Naive thymus-derived CD4-positive, alpha-beta T cell (primary cell): Measurements from ENCODE around the gene MOAP1. TPM values are rescaled to one million over a fixed set of nuclear protein-coding genes. Genes with fewer than 3 reads are reported as not detected.
"Not testable (repeated sequence)": the region's sequence is repeated elsewhere in the genome, so short reads cannot be mapped to it uniquely, and the experiment has no call there.

Source experiments
- ATAC-seq: fragments of 150-1000 bp; cut with Tn5 transposase; 2 replicates; pipeline ENCODE4 v1.10.0; 2021; ENCODE audit warnings: mild to moderate bottlenecking, moderate library complexity
- CTCF ChIA-PET: fragments of 350-600 bp; sonication (Branson Sonifier 250); formaldehyde crosslinking; loops from one replicate; lab custom pipeline; 2021; ENCODE audit warnings: antibody characterized with exemption; lab: Charles Lee
- POLR2A ChIA-PET: fragments of 350-600 bp; sonication (Branson Sonifier 250); formaldehyde crosslinking; loops from one replicate; lab custom pipeline; 2021; ENCODE audit warnings: antibody characterized with exemption, inconsistent platforms; lab: Charles Lee
- DNase-seq, 9 donors: peaks; one replicate each; pipeline versions ENCODE4 v3.0.0 to v3.0.0-alpha.2; 2020 to 2022; ENCODE audit warnings: mixed read lengths in 1 of 9
- H3K27ac ChIP-seq: one replicate; pipeline ENCODE4 v1.7.0; 2013; ENCODE audit warnings: mild to moderate bottlenecking, low read depth, low read length, moderate library complexity
- H3K27me3 ChIP-seq, 2 donors: one replicate each; pipeline ENCODE4 v1.7.0; 2013; ENCODE audit warnings: low read length in 2 of 2, mild to moderate bottlenecking in 2 of 2, moderate library complexity in 2 of 2; ENCODE audit not compliant: control insufficient read depth in 2 of 2, insufficient read depth in 2 of 2
- H3K36me3 ChIP-seq, 3 experiments: 1 replicate in 2 of 3; 2 replicates in 1 of 3; pipeline ENCODE4 v1.7.0; 2013; ENCODE audit warnings: low read length in 3 of 3, mild to moderate bottlenecking in 3 of 3, moderate library complexity in 1 of 3; ENCODE audit not compliant: insufficient read depth in 3 of 3, control insufficient read depth in 2 of 3
- H3K4me1 ChIP-seq, 2 donors: one replicate each; pipeline ENCODE4 v1.7.0; 2013; ENCODE audit warnings: low read length in 2 of 2, mild to moderate bottlenecking in 2 of 2, moderate library complexity in 1 of 2; ENCODE audit not compliant: control insufficient read depth in 2 of 2, insufficient read depth in 2 of 2
- H3K4me3 ChIP-seq: 2 replicates; pipeline ENCODE4 v1.7.0; 2013; ENCODE audit warnings: mild to moderate bottlenecking, low read length
- H3K9me3 ChIP-seq, 3 experiments: 1 replicate in 2 of 3; 2 replicates in 1 of 3; pipeline ENCODE4 v1.7.0; 2013; ENCODE audit warnings: low read length in 3 of 3; ENCODE audit not compliant: control insufficient read depth in 2 of 3
- H3K27ac Mint-ChIP-seq, 9 donors: one replicate each; pipeline ENCODE4 v1.8.0; 2020 to 2022; ENCODE audit warnings: mixed read lengths in 9 of 9, mild to moderate bottlenecking in 8 of 9, moderate library complexity in 5 of 9, inconsistent platforms in 2 of 9
- H3K27me3 Mint-ChIP-seq, 5 donors: one replicate each; pipeline ENCODE4 v1.8.0; 2021 to 2022; ENCODE audit warnings: mixed read lengths in 5 of 5, mild to moderate bottlenecking in 1 of 5
- H3K36me3 Mint-ChIP-seq, 5 donors: one replicate each; pipeline ENCODE4 v1.8.0; 2020 to 2022; ENCODE audit warnings: mixed read lengths in 5 of 5, mild to moderate bottlenecking in 3 of 5, inconsistent platforms in 1 of 5
- H3K4me1 Mint-ChIP-seq, 7 donors: one replicate each; pipeline ENCODE4 v1.8.0; 2020 to 2022; ENCODE audit warnings: mixed read lengths in 7 of 7, mild to moderate bottlenecking in 3 of 7, inconsistent platforms in 1 of 7
- H3K4me3 Mint-ChIP-seq, 10 donors: one replicate each; pipeline ENCODE4 v1.8.0; 2020 to 2022; ENCODE audit warnings: mild to moderate bottlenecking in 10 of 10, mixed read lengths in 10 of 10, moderate library complexity in 6 of 10, inconsistent platforms in 2 of 10
- H3K9me3 Mint-ChIP-seq, 11 donors: one replicate each; pipeline ENCODE4 v1.8.0; 2020 to 2022; ENCODE audit warnings: mixed read lengths in 11 of 11, mild to moderate bottlenecking in 4 of 11, inconsistent platforms in 1 of 11, moderate library complexity in 1 of 11
- intact Hi-C, 2 donors: fragments of 100-400 bp; cut with micrococcal nuclease; formaldehyde crosslinking; loops; one replicate each; pipeline ENCODE4 v1.15.1; 2023
- polyA plus RNA-seq, 2 donors: library from polyadenylated mRNA; unstranded; fragments of 300-500 nt; fragmentation: Illumina TruSeq; gene quantifications; one replicate each; pipeline ENCODE4 v1.2.3, GENCODE V29; 2021
- total RNA-seq, 6 experiments: library from RNA in 5 of 6; stranded (reverse) in 5 of 6; gene quantifications; 1 replicate in 5 of 6; 2 replicates in 1 of 6; pipeline ENCODE4 v1.2.3 and lab custom pipeline; 2021 to 2026

Gene MOAP1
- total and polyA plus RNA-seq, 7 experiments from 2014 or later = 20.5 to 102 (median 59.4) TPM

- CTCF ChIA-PET, H3K4me1 ChIP-seq, H3K36me3 Mint-ChIP-seq, intact Hi-C loops, H3K27me3 ChIP-seq, H3K4me3 Mint-ChIP-seq, H3K27ac Mint-ChIP-seq, DNase-seq, POLR2A ChIA-PET, H3K36me3 ChIP-seq, H3K9me3 ChIP-seq, H3K9me3 Mint-ChIP-seq, H3K4me3 ChIP-seq, ATAC-seq, H3K27me3 Mint-ChIP-seq, H3K27ac ChIP-seq, H3K4me1 Mint-ChIP-seq: not testable (repeated sequence)
Measured at GRCh38 chr14:93165271-93166265, 19.1 kb downstream of the MOAP1 start.

GRCh38 chr14:93163564-93163963 lies 21.1 kb downstream of the MOAP1 start:
- H3K4me3 Mint-ChIP-seq = no peak overlapping the region
- POLR2A ChIA-PET = no interaction called here
- H3K27ac Mint-ChIP-seq = no peak overlapping the region

GRCh38 chr14:93161411-93161940 lies 23.2 kb downstream of the MOAP1 start:
- Mint-ChIP-seq H3K27ac (no peak overlapping the region), H3K4me1 (no peaks in the 10 kb centered on the region), H3K4me3 (no peak overlapping the region), H3K9me3 (no peaks in the 10 kb centered on the region), H3K36me3 (no peaks in the 10 kb centered on the region), H3K27me3 (no peaks in the 10 kb centered on the region)
- H3K36me3 ChIP-seq = no peaks in the 10 kb centered on the region
- ChIA-PET POLR2A (no interaction called here), CTCF (no interaction called here)
- no peak overlapping the region for H3K27ac ChIP-seq
- H3K27me3 ChIP-seq = no peaks in the 10 kb centered on the region
- no peak overlapping the region for H3K4me3 ChIP-seq
- no peak for DNase-seq
- no peaks in the 10 kb centered on the region for H3K9me3 ChIP-seq
- intact Hi-C loops = no loop called here
- ATAC-seq = no peak
- no peaks in the 10 kb centered on the region for H3K4me1 ChIP-seq

More at GRCh38 chr14:93163564-93163963, 21.1 kb downstream of the MOAP1 start:
- H3K27me3 Mint-ChIP-seq = no peaks in the 10 kb centered on the region
- no peak overlapping the region for H3K4me3 ChIP-seq
- no peaks in the 10 kb centered on the region for H3K9me3 ChIP-seq
- no peaks in the 10 kb centered on the region for H3K9me3 Mint-ChIP-seq
- no peak overlapping the region for H3K27ac ChIP-seq
- no peaks in the 10 kb centered on the region for H3K36me3 ChIP-seq
- intact Hi-C loops = no loop called here
- H3K27me3 ChIP-seq = no peaks in the 10 kb centered on the region
- no peaks in the 10 kb centered on the region for H3K36me3 Mint-ChIP-seq
- ATAC-seq (no peak), DNase-seq (no peak)
- CTCF ChIA-PET = interaction anchor here (0.6 kb wide), 1 partner anchor 20 kb away, joined by 5 read pairs; no protein-coding TSS in a partner anchor
- no peaks in the 10 kb centered on the region for H3K4me1 ChIP-seq
- H3K4me1 Mint-ChIP-seq = no peaks in the 10 kb centered on the region

GRCh38 chr14:93160353-93160801 lies 24.3 kb downstream of the MOAP1 start:
- POLR2A ChIA-PET = no interaction called here
- Mint-ChIP-seq H3K27ac (peak overlapping the region in 1 of 9 donors; percentile 57), H3K36me3 (no peaks in the 10 kb centered on the region), H3K4me1 (no peaks in the 10 kb centered on the region), H3K27me3 (no peaks in the 10 kb centered on the region), H3K9me3 (no peaks in the 10 kb centered on the region), H3K4me3 (no peak overlapping the region)
- Histone ChIP-seq H3K27me3 (no peaks in the 10 kb centered on the region), H3K27ac (no peak overlapping the region), H3K4me1 (no peaks in the 10 kb centered on the region), H3K36me3 (no peaks in the 10 kb centered on the region), H3K9me3 (no peaks in the 10 kb centered on the region), H3K4me3 (no peak overlapping the region)
- ATAC-seq = peak; percentile 38
- CTCF ChIA-PET = no interaction called here
- intact Hi-C loops = loop anchor here in 1 of 2 donors (1.0 kb wide), 1 partner anchor 47 kb away; no protein-coding TSS in a partner anchor
- DNase-seq = no peak

GRCh38 chr14:93159625-93160352 lies 24.9 kb downstream of the MOAP1 start:
- H3K4me1 Mint-ChIP-seq, H3K9me3 ChIP-seq, H3K36me3 Mint-ChIP-seq, ATAC-seq, H3K4me3 ChIP-seq, DNase-seq, H3K27ac ChIP-seq, POLR2A ChIA-PET, H3K36me3 ChIP-seq, H3K9me3 Mint-ChIP-seq, H3K27me3 ChIP-seq, H3K4me3 Mint-ChIP-seq, H3K27me3 Mint-ChIP-seq, H3K4me1 ChIP-seq, H3K27ac Mint-ChIP-seq: not testable (repeated sequence)
- CTCF ChIA-PET = interaction anchor here (0.7 kb wide), 1 partner anchor 18 kb away, joined by 3 read pairs; no protein-coding TSS in a partner anchor
- intact Hi-C loops = loop anchor here in 1 of 2 donors (1.0 kb wide), 1 partner anchor 46 kb away; no protein-coding TSS in a partner anchor

- ATAC-seq, POLR2A ChIA-PET, H3K36me3 Mint-ChIP-seq, H3K4me3 ChIP-seq, H3K27ac Mint-ChIP-seq, H3K9me3 ChIP-seq, H3K4me3 Mint-ChIP-seq, intact Hi-C loops, H3K27me3 ChIP-seq, H3K4me1 ChIP-seq, H3K9me3 Mint-ChIP-seq, H3K27me3 Mint-ChIP-seq, H3K4me1 Mint-ChIP-seq, H3K27ac ChIP-seq, DNase-seq, CTCF ChIA-PET, H3K36me3 ChIP-seq: not testable (repeated sequence)
Measured at GRCh38 chr14:93158349-93158748, 26.3 kb downstream of the MOAP1 start.
